ENCODE results near the gene PMM2. TPM values are rescaled to one million over a fixed set of nuclear protein-coding genes. Genes with fewer than 3 reads are reported as not detected.

Gene PMM2
- total RNA-seq, 1 donor from 2014 or later = 47.6 TPM

- Mint-ChIP-seq H3K27me3 (ENCODE audit: low read depth) (no peaks in the 10 kb centered on the region), H3K9me3 (ENCODE audit: low read depth) (no peaks in the 10 kb centered on the region), H3K4me1 (ENCODE audit: low read depth) (peaks cover 30% of the 10 kb centered on the region), H3K36me3 (ENCODE audit: low read depth) (peaks cover 26% of the 10 kb centered on the region), H3K4me3 (ENCODE audit: unreplicated experiment) (no peak overlapping the region), H3K27ac (ENCODE audit: unreplicated experiment) (peak overlapping the region; percentile 81)
- TF ChIP-seq CTCF (IDR thresholded peaks at IDR 0.05) = no peak
- DNase-seq (ENCODE audit: low spot score) = peak; percentile 71
Measured at GRCh38 chr16:8848939-8849391, 51.3 kb downstream of the PMM2 start.

GRCh38 chr16:8849411-8850011 lies 51.9 kb downstream of the PMM2 start:
- H3K36me3 Mint-ChIP-seq (ENCODE audit: low read depth) = peaks cover 26% of the 10 kb centered on the region
- H3K27ac Mint-ChIP-seq (ENCODE audit: unreplicated experiment) = peak overlapping the region; percentile 81
- peaks cover 30% of the 10 kb centered on the region for H3K4me1 Mint-ChIP-seq (ENCODE audit: low read depth)
- no peaks in the 10 kb centered on the region for H3K27me3 Mint-ChIP-seq (ENCODE audit: low read depth)
- no peak overlapping the region for H3K4me3 Mint-ChIP-seq (ENCODE audit: unreplicated experiment)
- no peak for TF ChIP-seq CTCF (IDR thresholded peaks at IDR 0.05)
- DNase-seq (ENCODE audit: low spot score) = peak; percentile 87
- H3K9me3 Mint-ChIP-seq (ENCODE audit: low read depth) = no peaks in the 10 kb centered on the region

- Mint-ChIP-seq H3K4me1 (ENCODE audit: low read depth) (peaks cover 22% of the 10 kb centered on the region), H3K27me3 (ENCODE audit: low read depth) (no peaks in the 10 kb centered on the region), H3K27ac (ENCODE audit: unreplicated experiment) (peak overlapping the region; percentile 85), H3K36me3 (ENCODE audit: low read depth) (peaks cover 31% of the 10 kb centered on the region), H3K9me3 (ENCODE audit: low read depth) (no peaks in the 10 kb centered on the region), H3K4me3 (ENCODE audit: unreplicated experiment) (no peak overlapping the region)
- TF ChIP-seq CTCF (IDR thresholded peaks at IDR 0.05) = no peak
- peak; percentile 64 for DNase-seq (ENCODE audit: low spot score)
Measured at GRCh38 chr16:8850279-8850885, 52.7 kb downstream of the PMM2 start.

- peak; percentile 52 for DNase-seq (ENCODE audit: low spot score)
- Mint-ChIP-seq H3K4me3 (ENCODE audit: unreplicated experiment) (no peak overlapping the region), H3K36me3 (ENCODE audit: low read depth) (peaks cover 31% of the 10 kb centered on the region), H3K4me1 (ENCODE audit: low read depth) (peaks cover 21% of the 10 kb centered on the region), H3K27ac (ENCODE audit: unreplicated experiment) (no peak overlapping the region), H3K27me3 (ENCODE audit: low read depth) (no peaks in the 10 kb centered on the region), H3K9me3 (ENCODE audit: low read depth) (no peaks in the 10 kb centered on the region)
- TF ChIP-seq CTCF (IDR thresholded peaks at IDR 0.05) = no peak
Measured at GRCh38 chr16:8851761-8852403, 54.2 kb downstream of the PMM2 start.

GRCh38 chr16:8852534-8852933 lies 54.9 kb downstream of the PMM2 start:
- Mint-ChIP-seq H3K4me1 (ENCODE audit: low read depth) (peaks cover 21% of the 10 kb centered on the region), H3K36me3 (ENCODE audit: low read depth) (peaks cover 32% of the 10 kb centered on the region), H3K9me3 (ENCODE audit: low read depth) (no peaks in the 10 kb centered on the region), H3K4me3 (ENCODE audit: unreplicated experiment) (no peak overlapping the region), H3K27me3 (ENCODE audit: low read depth) (no peaks in the 10 kb centered on the region), H3K27ac (ENCODE audit: unreplicated experiment) (peak overlapping the region; percentile 59)
- DNase-seq (ENCODE audit: low spot score) = peak; percentile 53
- TF ChIP-seq CTCF (IDR thresholded peaks at IDR 0.05) = no peak

All from chondrocyte (in vitro differentiated cells).